Loucy (cell line): ENCODE data around the gene MMP28.

Experiments used
- H2AFZ ChIP-seq: fragments of 200-600 bp; sonication (generic); 2 replicates; pipeline ENCODE4 v1.6.0; 2016; ENCODE audit warnings: antibody characterized with exemption, mild to moderate bottlenecking, low read length, moderate library complexity
- H3F3A ChIP-seq: fragments of 200-600 bp; 2 replicates; pipeline ENCODE4 v1.6.0; 2016; ENCODE audit warnings: antibody characterized with exemption, low read depth, mild to moderate bottlenecking
- H3K27me3 ChIP-seq: fragments of 200-600 bp; sonication (generic); 2 replicates; pipeline ENCODE4 v1.6.1; 2014; ENCODE audit warnings: low read length, mild to moderate bottlenecking; ENCODE audit not compliant: insufficient read depth, poor library complexity, severe bottlenecking
- H3K36me3 ChIP-seq: fragments of 200-600 bp; sonication (generic); 2 replicates; pipeline ENCODE4 v1.6.1; 2016; ENCODE audit warnings: low read length; ENCODE audit not compliant: insufficient read depth
- H3K4me1 ChIP-seq: fragments of 200-600 bp; sonication (generic); 2 replicates; pipeline ENCODE4 v1.5.1; 2014; ENCODE audit warnings: low read length, mild to moderate bottlenecking; ENCODE audit not compliant: insufficient read depth, poor library complexity, severe bottlenecking
- H3K4me2 ChIP-seq: fragments of 200-600 bp; sonication (generic); 2 replicates; pipeline ENCODE4 v1.6.0; 2014; ENCODE audit warnings: antibody characterized with exemption, low read length, low read depth, mild to moderate bottlenecking; ENCODE audit not compliant: poor library complexity, severe bottlenecking
- H3K4me3 ChIP-seq: fragments of 200-600 bp; sonication (generic); 2 replicates; pipeline ENCODE4 v1.5.1; 2014; ENCODE audit warnings: low read length, mild to moderate bottlenecking, mixed read lengths; ENCODE audit not compliant: poor library complexity, severe bottlenecking
- H3K79me2 ChIP-seq: fragments of 200-600 bp; sonication (generic); 2 replicates; pipeline ENCODE4 v1.6.1; 2014; ENCODE audit warnings: low read length; ENCODE audit not compliant: insufficient read depth
- H3K9ac ChIP-seq: fragments of 200-600 bp; sonication (generic); 2 replicates; pipeline ENCODE4 v1.6.0; 2014; ENCODE audit warnings: mild to moderate bottlenecking, low read depth, low read length, moderate library complexity; ENCODE audit not compliant: poor library complexity, severe bottlenecking
- H3K9me2 ChIP-seq: fragments of 200-600 bp; sonication (generic); replicated peaks from 2 replicates; pipeline ENCODE4 v1.6.1; 2016; ENCODE audit warnings: low read depth, low read length, mixed read lengths
- H3K9me3 ChIP-seq: fragments of 200-600 bp; sonication (generic); 2 replicates; pipeline ENCODE4 v1.6.1; 2014; ENCODE audit warnings: mild to moderate bottlenecking, antibody characterized with exemption, low read length, low read depth; ENCODE audit not compliant: insufficient read depth
- H4K20me1 ChIP-seq: fragments of 200-600 bp; sonication (generic); 2 replicates; pipeline ENCODE4 v1.6.0; 2014; ENCODE audit warnings: antibody characterized with exemption, low read length, mild to moderate bottlenecking; ENCODE audit not compliant: insufficient read depth, poor library complexity, severe bottlenecking
- EZH2phosphoT487 ChIP-seq: fragments of 200-600 bp; IDR thresholded peaks from 2 replicates; pipeline ENCODE4 v1.6.1; 2018; ENCODE audit warnings: antibody characterized with exemption, mild to moderate bottlenecking, moderate library complexity, borderline replicate concordance
- TF ChIP-seq, protein P1 (sequence below): fragments of 200-600 bp; sonication (generic); conservative IDR thresholded peaks from 2 replicates; pipeline ENCODE4 v1.5.1; 2014; ENCODE audit warnings: mild to moderate bottlenecking, antibody characterized with exemption, low read length

MMP28 gene

DNA sequence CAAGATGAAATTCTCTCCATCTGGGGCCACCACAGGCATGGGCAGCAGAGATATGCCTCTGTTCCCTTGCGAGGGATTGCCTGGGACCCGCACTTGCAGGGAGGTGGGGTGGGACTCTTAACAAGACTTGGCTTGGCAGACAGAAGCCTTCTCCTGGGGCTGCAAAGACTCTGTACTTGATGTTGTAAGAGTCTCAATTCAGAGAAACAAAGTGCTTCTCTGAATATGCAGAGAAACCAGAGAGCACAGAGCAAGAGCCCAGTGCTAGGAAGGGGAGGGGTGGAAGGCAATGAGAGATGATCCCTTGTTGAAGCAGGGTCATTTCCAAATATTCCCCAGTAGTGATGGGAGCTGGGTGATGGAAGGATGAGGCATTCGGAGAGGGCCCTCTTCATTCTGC lies 2.2 kb downstream of the MMP28 start:
- no peaks in the 10 kb centered on the region for H4K20me1 ChIP-seq
- no peaks in the 10 kb centered on the region for H3K79me2 ChIP-seq
- TF ChIP-seq, protein P1, sequence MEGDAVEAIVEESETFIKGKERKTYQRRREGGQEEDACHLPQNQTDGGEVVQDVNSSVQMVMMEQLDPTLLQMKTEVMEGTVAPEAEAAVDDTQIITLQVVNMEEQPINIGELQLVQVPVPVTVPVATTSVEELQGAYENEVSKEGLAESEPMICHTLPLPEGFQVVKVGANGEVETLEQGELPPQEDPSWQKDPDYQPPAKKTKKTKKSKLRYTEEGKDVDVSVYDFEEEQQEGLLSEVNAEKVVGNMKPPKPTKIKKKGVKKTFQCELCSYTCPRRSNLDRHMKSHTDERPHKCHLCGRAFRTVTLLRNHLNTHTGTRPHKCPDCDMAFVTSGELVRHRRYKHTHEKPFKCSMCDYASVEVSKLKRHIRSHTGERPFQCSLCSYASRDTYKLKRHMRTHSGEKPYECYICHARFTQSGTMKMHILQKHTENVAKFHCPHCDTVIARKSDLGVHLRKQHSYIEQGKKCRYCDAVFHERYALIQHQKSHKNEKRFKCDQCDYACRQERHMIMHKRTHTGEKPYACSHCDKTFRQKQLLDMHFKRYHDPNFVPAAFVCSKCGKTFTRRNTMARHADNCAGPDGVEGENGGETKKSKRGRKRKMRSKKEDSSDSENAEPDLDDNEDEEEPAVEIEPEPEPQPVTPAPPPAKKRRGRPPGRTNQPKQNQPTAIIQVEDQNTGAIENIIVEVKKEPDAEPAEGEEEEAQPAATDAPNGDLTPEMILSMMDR, result no peak
- no peak for TF ChIP-seq EZH2phosphoT487
- no peak overlapping the region for H2AFZ ChIP-seq
- H3K36me3 ChIP-seq, result no peaks in the 10 kb centered on the region
- no peaks in the 10 kb centered on the region for H3F3A ChIP-seq
- H3K4me1 ChIP-seq, result peaks cover 14% of the 10 kb centered on the region
- no peak overlapping the region for H3K4me2 ChIP-seq
- no peak overlapping the region for H3K4me3 ChIP-seq
- no peaks in the 10 kb centered on the region for H3K9me3 ChIP-seq
- no peaks in the 10 kb centered on the region for H3K9me2 ChIP-seq
- H3K9ac ChIP-seq, result no peak overlapping the region
- H3K27me3 ChIP-seq, result no peaks in the 10 kb centered on the region

- H3K4me1 ChIP-seq, result peaks cover 28% of the 10 kb centered on the region
- no peak overlapping the region for H3K4me3 ChIP-seq
- no peak overlapping the region for H2AFZ ChIP-seq
- H3K9me2 ChIP-seq, result no peaks in the 10 kb centered on the region
- H3K4me2 ChIP-seq, result no peak overlapping the region
- H3K79me2 ChIP-seq, result no peaks in the 10 kb centered on the region
- H3K9ac ChIP-seq, result no peak overlapping the region
- H3K36me3 ChIP-seq, result no peaks in the 10 kb centered on the region
- H3K9me3 ChIP-seq, result no peaks in the 10 kb centered on the region
- no peaks in the 10 kb centered on the region for H4K20me1 ChIP-seq
- no peaks in the 10 kb centered on the region for H3K27me3 ChIP-seq
- TF ChIP-seq, protein P1, result no peak
- TF ChIP-seq EZH2phosphoT487, result no peak
- no peaks in the 10 kb centered on the region for H3F3A ChIP-seq
Observed at GRCh38 chr17:35791681-35792350, 3.6 kb downstream of the MMP28 start.

- H3K79me2 ChIP-seq, result no peaks in the 10 kb centered on the region
- no peaks in the 10 kb centered on the region for H3K9me2 ChIP-seq
- no peaks in the 10 kb centered on the region for H3F3A ChIP-seq
- no peaks in the 10 kb centered on the region for H4K20me1 ChIP-seq
- no peaks in the 10 kb centered on the region for H3K9me3 ChIP-seq
- no peaks in the 10 kb centered on the region for H3K27me3 ChIP-seq
- H3K36me3 ChIP-seq, result no peaks in the 10 kb centered on the region
- peaks cover 32% of the 10 kb centered on the region for H3K4me1 ChIP-seq
- H2AFZ ChIP-seq, result no peak overlapping the region
- H3K4me3 ChIP-seq, result no peak overlapping the region
- no peak overlapping the region for H3K9ac ChIP-seq
- no peak overlapping the region for H3K4me2 ChIP-seq
- TF ChIP-seq EZH2phosphoT487, result no peak
- TF ChIP-seq, protein P1, result no peak
Observed at GRCh38 chr17:35790841-35791240, 4.6 kb downstream of the MMP28 start.
